Neural cell (in vitro differentiated cells): Measurements from ENCODE around the gene GIMD1. TPM values are rescaled to one million over a fixed set of nuclear protein-coding genes. Genes with fewer than 3 reads are reported as not detected.

Experiments used
- H2AFZ ChIP-seq: fragments of 200-600, 300-800 bp; sonication (generic), shearing (Covaris generic); 2 replicates; pipeline ENCODE4 v1.6.0; 2014; ENCODE audit warnings: low read depth, mild to moderate bottlenecking, antibody characterized with exemption, low read length, moderate library complexity
- H3F3A ChIP-seq: fragments of 200-600 bp; shearing (Covaris generic); 2 replicates; pipeline ENCODE4 v1.6.1; 2016; ENCODE audit warnings: mild to moderate bottlenecking, moderate library complexity, mixed read lengths, antibody characterized with exemption, low read length; ENCODE audit not compliant: insufficient read depth, poor library complexity, severe bottlenecking
- H3K27ac ChIP-seq: fragments of 200-600, 300-800 bp; sonication (generic), shearing (Covaris generic); 2 replicates; pipeline ENCODE4 v1.5.1; 2014; ENCODE audit warnings: mild to moderate bottlenecking, low read length, moderate library complexity
- H3K27me3 ChIP-seq: fragments of 300-800, 200-600 bp; sonication (generic), shearing (Covaris generic); 2 replicates; pipeline ENCODE4 v1.6.0; 2014; ENCODE audit warnings: mild to moderate bottlenecking, low read depth, low read length, moderate library complexity; ENCODE audit not compliant: insufficient read depth
- H3K36me3 ChIP-seq: fragments of 300-800, 200-600 bp; sonication (generic), shearing (Covaris generic); 2 replicates; pipeline ENCODE4 v1.5.1; 2014; ENCODE audit warnings: mild to moderate bottlenecking, antibody characterized with exemption, low read length, moderate library complexity; ENCODE audit not compliant: insufficient read depth
- H3K4me2 ChIP-seq: fragments of 300-800, 200-600 bp; sonication (generic), shearing (Covaris generic); 2 replicates; pipeline ENCODE4 v1.6.0; 2014; ENCODE audit warnings: mild to moderate bottlenecking, low read length
- H3K4me3 ChIP-seq: fragments of 300-800, 200-600 bp; sonication (generic), shearing (Covaris generic); 2 replicates; pipeline ENCODE4 v1.5.1; 2014; ENCODE audit warnings: mild to moderate bottlenecking, low read length, moderate library complexity
- H3K79me2 ChIP-seq: fragments of 200-600 bp; shearing (Covaris generic); replicated peaks from 2 replicates; pipeline ENCODE4 v1.6.0; 2014; ENCODE audit warnings: mild to moderate bottlenecking, low read length, moderate library complexity; ENCODE audit not compliant: insufficient read depth
- H3K9ac ChIP-seq: fragments of 300-800, 200-600 bp; sonication (generic), shearing (Covaris generic); 2 replicates; pipeline ENCODE4 v1.6.1; 2016; ENCODE audit warnings: mild to moderate bottlenecking, low read length, mixed read lengths
- H3K9me2 ChIP-seq: fragments of 200-600 bp; shearing (Covaris generic); 2 replicates; pipeline ENCODE4 v1.6.1; 2016; ENCODE audit warnings: mild to moderate bottlenecking, low read length, mixed read lengths; ENCODE audit not compliant: insufficient read depth
- H3K9me3 ChIP-seq: fragments of 200-600, 300-800 bp; sonication (generic), shearing (Covaris generic); 2 replicates; pipeline ENCODE4 v1.6.1; 2016; ENCODE audit warnings: mild to moderate bottlenecking, mixed run types, low read length, moderate library complexity, mixed read lengths
- H4K20me1 ChIP-seq: fragments of 200-600 bp; shearing (Covaris generic); 2 replicates; pipeline ENCODE4 v1.6.1; 2016; ENCODE audit warnings: mild to moderate bottlenecking, mixed run types; ENCODE audit not compliant: insufficient read depth
- EP300 ChIP-seq: fragments of 450-650 bp; conservative IDR thresholded peaks from 2 replicates; pipeline ENCODE4 v1.6.1; 2014; ENCODE audit warnings: antibody characterized with exemption, mild to moderate bottlenecking, moderate library complexity; ENCODE audit not compliant: poor library complexity, severe bottlenecking
- EZH2 ChIP-seq: fragments of 200-600, 300-800 bp; shearing (Covaris generic), sonication (generic); IDR thresholded peaks from 2 replicates; pipeline ENCODE4 v1.6.1; 2014; ENCODE audit warnings: antibody characterized with exemption, low read length, borderline replicate concordance, mild to moderate bottlenecking; ENCODE audit not compliant: insufficient read depth, poor library complexity, severe bottlenecking
- MXI1 ChIP-seq: fragments of 450-650 bp; conservative IDR thresholded peaks from 2 replicates; pipeline ENCODE4 v1.6.1; 2014; ENCODE audit warnings: antibody characterized with exemption, mild to moderate bottlenecking; ENCODE audit not compliant: poor library complexity, severe bottlenecking
- POLR2AphosphoS5 ChIP-seq: IDR thresholded peaks from 2 replicates; pipeline ENCODE4 v1.6.1; 2012
- RAD21 ChIP-seq: fragments of 450-650 bp; conservative IDR thresholded peaks from 2 replicates; pipeline ENCODE4 v1.6.1; 2014; ENCODE audit warnings: antibody characterized with exemption, mild to moderate bottlenecking, moderate library complexity
- SMC3 ChIP-seq: fragments of 450-650 bp; conservative IDR thresholded peaks from 2 replicates; pipeline ENCODE4 v1.6.1; 2014; ENCODE audit warnings: antibody characterized with exemption, mild to moderate bottlenecking, moderate library complexity; ENCODE audit not compliant: poor library complexity
- TAF1 ChIP-seq: IDR thresholded peaks from 2 replicates; pipeline ENCODE4 v1.6.1; 2012; ENCODE audit warnings: low read depth
- polyA plus RNA-seq: library from polyadenylated mRNA; depleted of rRNA; stranded (reverse); fragments of >200 nt; gene quantifications from 2 replicates; pipeline ENCODE4 v1.2.3, GENCODE V29; 2014
- TF ChIP-seq, protein P1 (sequence below): IDR thresholded peaks from 2 replicates; pipeline ENCODE4 v1.6.1; 2012; ENCODE audit warnings: borderline replicate concordance
- TF ChIP-seq, protein P2 (sequence below): fragments of 450-650 bp; IDR thresholded peaks from 2 replicates; pipeline ENCODE4 v1.5.1; 2014; ENCODE audit warnings: antibody characterized with exemption, mild to moderate bottlenecking, moderate library complexity; ENCODE audit not compliant: poor library complexity, severe bottlenecking

Gene GIMD1
- polyA plus RNA-seq, 1 donor from 2014 or later = not detected

DNA sequence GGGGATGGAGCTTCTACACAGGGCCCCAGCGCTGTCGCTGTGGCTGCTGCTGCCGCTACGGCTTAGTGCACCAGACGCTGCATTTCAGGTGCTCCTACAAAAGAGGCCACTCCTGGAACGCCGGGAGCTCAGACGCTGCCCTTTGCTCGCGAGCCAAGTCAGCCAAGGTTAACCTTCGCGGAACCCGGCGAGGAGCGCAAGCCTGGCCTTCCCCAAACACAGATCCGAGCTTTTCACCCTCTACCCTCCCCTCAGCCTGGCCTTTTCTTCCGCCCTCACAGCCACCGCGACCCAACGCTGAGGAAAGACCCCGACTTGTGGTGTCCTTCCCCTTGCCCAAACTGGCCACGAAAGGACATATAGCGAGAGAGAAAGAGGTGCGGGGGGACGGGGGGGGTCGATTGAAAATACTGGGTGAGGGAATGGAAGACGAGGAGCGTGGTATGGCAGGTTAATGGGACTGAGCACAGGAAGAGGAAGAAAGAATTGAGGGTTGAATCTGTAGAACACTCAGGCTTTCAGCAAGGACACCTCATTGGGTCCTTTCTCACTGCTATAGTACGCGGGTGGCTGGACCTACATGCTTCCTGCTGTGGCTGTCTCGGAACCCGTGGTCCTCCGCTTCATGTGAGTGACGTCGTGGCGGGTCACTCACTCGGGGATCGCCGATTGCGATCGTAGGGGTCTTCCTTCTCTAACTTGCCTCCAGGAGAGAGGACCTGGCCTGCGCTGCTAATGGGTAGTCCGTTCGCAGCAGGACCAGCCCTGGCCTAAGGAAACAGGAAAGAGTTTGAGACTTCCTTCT lies 52.4 kb downstream of the GIMD1 start, which contains the start of the genes AIMP1 and TBCK:
Gene AIMP1, plus strand, starts transcription at position 583 of the 805 bp plus-strand sequence. CDS start 8,460 bp downstream, outside the sequence.
Gene TBCK, minus strand, starts transcription at position 242 of the 805 bp plus-strand sequence. CDS start 7,249 bp downstream, outside the sequence.
- peak within 1 kb of the TSS; percentile 74 for H3K4me3 ChIP-seq
- H3K9ac ChIP-seq = peak within 1 kb of the TSS; percentile 98
- peak within 1 kb of the TSS; percentile 98 for H3K4me2 ChIP-seq
- no peaks in the 10 kb centered on the region for H4K20me1 ChIP-seq
- H3K27me3 ChIP-seq = no peaks in the 10 kb centered on the region
- no peaks in the 10 kb centered on the region for H3K36me3 ChIP-seq
- TF ChIP-seq TAF1 = peak; percentile 82
- TF ChIP-seq EP300 = peak; percentile 74
- TF ChIP-seq, protein P1, sequence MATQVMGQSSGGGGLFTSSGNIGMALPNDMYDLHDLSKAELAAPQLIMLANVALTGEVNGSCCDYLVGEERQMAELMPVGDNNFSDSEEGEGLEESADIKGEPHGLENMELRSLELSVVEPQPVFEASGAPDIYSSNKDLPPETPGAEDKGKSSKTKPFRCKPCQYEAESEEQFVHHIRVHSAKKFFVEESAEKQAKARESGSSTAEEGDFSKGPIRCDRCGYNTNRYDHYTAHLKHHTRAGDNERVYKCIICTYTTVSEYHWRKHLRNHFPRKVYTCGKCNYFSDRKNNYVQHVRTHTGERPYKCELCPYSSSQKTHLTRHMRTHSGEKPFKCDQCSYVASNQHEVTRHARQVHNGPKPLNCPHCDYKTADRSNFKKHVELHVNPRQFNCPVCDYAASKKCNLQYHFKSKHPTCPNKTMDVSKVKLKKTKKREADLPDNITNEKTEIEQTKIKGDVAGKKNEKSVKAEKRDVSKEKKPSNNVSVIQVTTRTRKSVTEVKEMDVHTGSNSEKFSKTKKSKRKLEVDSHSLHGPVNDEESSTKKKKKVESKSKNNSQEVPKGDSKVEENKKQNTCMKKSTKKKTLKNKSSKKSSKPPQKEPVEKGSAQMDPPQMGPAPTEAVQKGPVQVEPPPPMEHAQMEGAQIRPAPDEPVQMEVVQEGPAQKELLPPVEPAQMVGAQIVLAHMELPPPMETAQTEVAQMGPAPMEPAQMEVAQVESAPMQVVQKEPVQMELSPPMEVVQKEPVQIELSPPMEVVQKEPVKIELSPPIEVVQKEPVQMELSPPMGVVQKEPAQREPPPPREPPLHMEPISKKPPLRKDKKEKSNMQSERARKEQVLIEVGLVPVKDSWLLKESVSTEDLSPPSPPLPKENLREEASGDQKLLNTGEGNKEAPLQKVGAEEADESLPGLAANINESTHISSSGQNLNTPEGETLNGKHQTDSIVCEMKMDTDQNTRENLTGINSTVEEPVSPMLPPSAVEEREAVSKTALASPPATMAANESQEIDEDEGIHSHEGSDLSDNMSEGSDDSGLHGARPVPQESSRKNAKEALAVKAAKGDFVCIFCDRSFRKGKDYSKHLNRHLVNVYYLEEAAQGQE = peak; percentile 85
- no peak for TF ChIP-seq EZH2
- peak; percentile 38 for TF ChIP-seq SMC3
- peak; percentile 90 for TF ChIP-seq MXI1
- TF ChIP-seq POLR2AphosphoS5 = peak; percentile 96
- no peak for TF ChIP-seq RAD21
- TF ChIP-seq, protein P2, sequence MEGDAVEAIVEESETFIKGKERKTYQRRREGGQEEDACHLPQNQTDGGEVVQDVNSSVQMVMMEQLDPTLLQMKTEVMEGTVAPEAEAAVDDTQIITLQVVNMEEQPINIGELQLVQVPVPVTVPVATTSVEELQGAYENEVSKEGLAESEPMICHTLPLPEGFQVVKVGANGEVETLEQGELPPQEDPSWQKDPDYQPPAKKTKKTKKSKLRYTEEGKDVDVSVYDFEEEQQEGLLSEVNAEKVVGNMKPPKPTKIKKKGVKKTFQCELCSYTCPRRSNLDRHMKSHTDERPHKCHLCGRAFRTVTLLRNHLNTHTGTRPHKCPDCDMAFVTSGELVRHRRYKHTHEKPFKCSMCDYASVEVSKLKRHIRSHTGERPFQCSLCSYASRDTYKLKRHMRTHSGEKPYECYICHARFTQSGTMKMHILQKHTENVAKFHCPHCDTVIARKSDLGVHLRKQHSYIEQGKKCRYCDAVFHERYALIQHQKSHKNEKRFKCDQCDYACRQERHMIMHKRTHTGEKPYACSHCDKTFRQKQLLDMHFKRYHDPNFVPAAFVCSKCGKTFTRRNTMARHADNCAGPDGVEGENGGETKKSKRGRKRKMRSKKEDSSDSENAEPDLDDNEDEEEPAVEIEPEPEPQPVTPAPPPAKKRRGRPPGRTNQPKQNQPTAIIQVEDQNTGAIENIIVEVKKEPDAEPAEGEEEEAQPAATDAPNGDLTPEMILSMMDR = no peak
- H3K9me2 ChIP-seq = no peaks in the 10 kb centered on the region
- peaks cover 75% of the 10 kb centered on the region for H3K79me2 ChIP-seq
- peak within 1 kb of the TSS; percentile 98 for H2AFZ ChIP-seq
- H3K27ac ChIP-seq = peak within 1 kb of the TSS; percentile 99
- peaks cover 6% of the 10 kb centered on the region for H3F3A ChIP-seq
- no peaks in the 10 kb centered on the region for H3K9me3 ChIP-seq

DNA sequence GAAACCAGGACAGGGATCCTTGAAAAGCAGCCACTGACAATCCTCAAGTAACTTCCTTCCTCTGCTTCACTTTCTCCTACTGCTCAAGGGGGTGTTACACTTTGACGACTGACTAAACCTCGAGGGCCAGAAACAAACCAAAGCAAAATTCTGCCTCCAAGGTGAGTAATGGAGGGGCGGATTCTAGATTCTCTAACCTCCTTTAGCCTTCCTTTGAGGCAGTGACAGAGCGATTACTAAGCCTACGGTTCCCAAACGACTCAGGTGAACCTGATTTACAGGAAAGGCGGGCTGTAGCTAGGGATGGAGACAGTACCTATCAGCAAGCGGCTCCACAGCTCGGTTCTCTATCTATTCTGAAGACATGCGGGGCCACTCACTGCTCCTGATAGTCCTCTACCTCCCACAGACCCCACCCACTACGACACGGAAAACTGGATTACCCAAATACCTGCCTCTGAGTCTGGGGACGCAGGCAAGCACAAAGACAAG lies 53.1 kb downstream of the GIMD1 start:
- TF ChIP-seq POLR2AphosphoS5 (no peak), EZH2 (no peak), RAD21 (no peak), EP300 (no peak), MXI1 (no peak), TAF1 (no peak), SMC3 (no peak)
- TF ChIP-seq, protein P2 = no peak
- TF ChIP-seq, protein P1 = no peak

More for the DNA sequence above, 53.1 kb downstream of the GIMD1 start:
- Histone ChIP-seq H3K4me3 (peak overlapping the region; percentile 74), H3K9me3 (no peaks in the 10 kb centered on the region), H3K36me3 (no peaks in the 10 kb centered on the region), H3K79me2 (peaks cover 75% of the 10 kb centered on the region), H3K9me2 (no peaks in the 10 kb centered on the region), H3K27ac (peak overlapping the region; percentile 99), H2AFZ (peak overlapping the region; percentile 98), H3F3A (peaks cover 6% of the 10 kb centered on the region), H3K27me3 (no peaks in the 10 kb centered on the region), H3K9ac (peak overlapping the region; percentile 98), H3K4me2 (peak overlapping the region; percentile 91), H4K20me1 (no peaks in the 10 kb centered on the region)
